Sigmoid colon (tissue), 7 donors: ENCODE results near the gene LCLAT1. TPM values are rescaled to one million over a fixed set of nuclear protein-coding genes. Genes with fewer than 3 reads are reported as not detected.

ENCODE experiments used
- DNase-seq: peaks from one replicate; pipeline ENCODE4 v3.0.0-alpha.2; 2019
- H3K27ac ChIP-seq, 4 donors: fragments of 200-600 bp; sonication (generic); one replicate each; pipeline ENCODE4 v1.5.1; 2016 to 2019; ENCODE audit warnings: mild to moderate bottlenecking in 1 of 4
- H3K27me3 ChIP-seq, 3 donors: fragments of 200-600 bp; sonication (generic); one replicate each; pipeline ENCODE4 v1.5.1; 2019; ENCODE audit warnings: mild to moderate bottlenecking in 1 of 3
- H3K36me3 ChIP-seq, 4 donors: fragments of 200-600 bp; sonication (generic); one replicate each; pipeline ENCODE4 v1.5.1; 2016 to 2019
- H3K4me1 ChIP-seq, 4 donors: fragments of 200-600 bp; sonication (generic); one replicate each; pipeline ENCODE4 v1.5.1; 2017 to 2019
- H3K4me3 ChIP-seq, 4 donors: fragments of 200-600 bp; sonication (generic); one replicate each; pipeline ENCODE4 v1.5.1; 2017 to 2019; ENCODE audit warnings: mild to moderate bottlenecking in 2 of 4, moderate library complexity in 1 of 4
- H3K9me3 ChIP-seq, 4 donors: fragments of 200-600 bp in 3 of 4; sonication (generic) in 3 of 4; one replicate each; pipeline versions ENCODE4 v1.5.1 to v1.6.1; 2013 to 2019
- CTCF ChIP-seq, 4 experiments: fragments of 450-650 bp in 3 of 4; fragments of 200-600 bp in 1 of 4; IDR thresholded peaks; one replicate each; pipeline ENCODE4 v1.5.1; 2016 to 2019; ENCODE audit warnings: antibody characterized with exemption in 4 of 4, mild to moderate bottlenecking in 3 of 4, moderate library complexity in 2 of 4
- EP300 ChIP-seq, 4 donors: sonication (generic); formaldehyde crosslinking; IDR thresholded peaks; one replicate each; pipeline ENCODE4 v1.6.1; 2017; ENCODE audit warnings: antibody characterized with exemption in 4 of 4
- POLR2A ChIP-seq, 2 donors: fragments of 450-650 bp; IDR thresholded peaks; one replicate each; pipeline ENCODE4 v1.6.1; 2016; ENCODE audit warnings: antibody characterized with exemption in 2 of 2, mild to moderate bottlenecking in 2 of 2, moderate library complexity in 2 of 2
- POLR2AphosphoS5 ChIP-seq, 4 donors: sonication (generic); formaldehyde crosslinking; IDR thresholded peaks; one replicate each; pipeline ENCODE4 v1.6.1; 2017; ENCODE audit warnings: antibody characterized with exemption in 4 of 4
- WGBS, 2 donors: extraction: QIAGEN DNeasy Blood & Tissue Kit; methylation state at CpG; one replicate each; pipeline ENCODE4 v1.1.7; 2013; 5-methylcytosine and 5-hydroxymethylcytosine counted together
- intact Hi-C: fragments of 100-400 bp; cut with DNase I; formaldehyde crosslinking; loops from one replicate; pipeline ENCODE4 v1.15.1; 2023
- polyA plus RNA-seq, 3 donors: library from polyadenylated mRNA; stranded (reverse); fragments of 200-250 nt; gene quantifications; one replicate each; pipeline ENCODE4 v1.2.3, GENCODE V29; 2013
- total RNA-seq, 4 donors: library from RNA; depleted of rRNA; stranded (reverse); fragments of >200 nt; gene quantifications; one replicate each; pipeline ENCODE4 v1.1.0, GENCODE V29; 2016
- donor health status: healthy with polysubstance abuse.
- donor health status: Bipolar disorder and iron deficiency.
- donor health status: healthy.

LCLAT1 gene
- total and polyA plus RNA-seq, 7 donors: 1.2 to 17.2 (median 10.0) TPM

GRCh38 chr2:30626397-30626796 lies 179.4 kb downstream of the LCLAT1 start:
- TF ChIP-seq POLR2AphosphoS5 (IDR thresholded peaks at IDR 0.05): no peak
- TF ChIP-seq CTCF (IDR thresholded peaks at IDR 0.05): no peak
- no peak for TF ChIP-seq POLR2A (IDR thresholded peaks at IDR 0.05)
- no peak for TF ChIP-seq EP300 (IDR thresholded peaks at IDR 0.05)
- intact Hi-C loops: no loop called here
- DNase-seq: no peak
- H3K4me3 ChIP-seq: no peak overlapping the region
- no peaks in the 10 kb centered on the region for H3K4me1 ChIP-seq
- no peaks in the 10 kb centered on the region for H3K36me3 ChIP-seq
- H3K27ac ChIP-seq: no peak overlapping the region
- WGBS, 2 donors: 60 to 69% methylated on average over 2 of the region's 2 CpGs
- H3K27me3 ChIP-seq: no peaks in the 10 kb centered on the region
- H3K9me3 ChIP-seq: no peaks in the 10 kb centered on the region

GRCh38 chr2:30627151-30627550 lies 180.1 kb downstream of the LCLAT1 start:
- H3K27me3 ChIP-seq: no peaks in the 10 kb centered on the region
- no peak overlapping the region for H3K4me3 ChIP-seq
- no peak for TF ChIP-seq EP300 (IDR thresholded peaks at IDR 0.05)
- no peak for TF ChIP-seq POLR2AphosphoS5 (IDR thresholded peaks at IDR 0.05)
- TF ChIP-seq POLR2A (IDR thresholded peaks at IDR 0.05): no peak
- TF ChIP-seq CTCF (IDR thresholded peaks at IDR 0.05): no peak
- no peaks in the 10 kb centered on the region for H3K9me3 ChIP-seq
- H3K36me3 ChIP-seq: no peaks in the 10 kb centered on the region
- 95 to 98% methylated on average over 8 of the region's 8 CpGs for whole genome bisulfite sequencing, 2 donors
- H3K4me1 ChIP-seq: no peaks in the 10 kb centered on the region
- no peak overlapping the region for H3K27ac ChIP-seq
- intact Hi-C loops: no loop called here
- no peak for DNase-seq

- Histone ChIP-seq H3K27me3 (no peaks in the 10 kb centered on the region), H3K27ac (no peak overlapping the region), H3K36me3 (no peaks in the 10 kb centered on the region), H3K4me3 (no peak overlapping the region), H3K9me3 (no peaks in the 10 kb centered on the region), H3K4me1 (no peaks in the 10 kb centered on the region)
- intact Hi-C loops: no loop called here
- TF ChIP-seq CTCF (IDR thresholded peaks at IDR 0.05) (no peak), EP300 (IDR thresholded peaks at IDR 0.05) (no peak), POLR2AphosphoS5 (IDR thresholded peaks at IDR 0.05) (no peak), POLR2A (IDR thresholded peaks at IDR 0.05) (no peak)
- no peak for DNase-seq
- WGBS, 2 donors: 97 to 99% methylated on average over 2 of the region's 2 CpGs
Observed at GRCh38 chr2:30628341-30628740, 181.3 kb downstream of the LCLAT1 start.

GRCh38 chr2:30629866-30630265 lies 182.8 kb downstream of the LCLAT1 start:
- intact Hi-C loops: no loop called here
- WGBS, 2 donors: 96 to 97% methylated on average over 6 of the region's 6 CpGs

More at GRCh38 chr2:30629866-30630265, 182.8 kb downstream of the LCLAT1 start:
- H3K36me3 ChIP-seq: no peaks in the 10 kb centered on the region
- no peaks in the 10 kb centered on the region for H3K9me3 ChIP-seq
- H3K4me3 ChIP-seq: no peak overlapping the region
- no peak overlapping the region for H3K27ac ChIP-seq
- no peaks in the 10 kb centered on the region for H3K4me1 ChIP-seq
- TF ChIP-seq POLR2A (IDR thresholded peaks at IDR 0.05): no peak
- no peak for TF ChIP-seq POLR2AphosphoS5 (IDR thresholded peaks at IDR 0.05)
- TF ChIP-seq CTCF (IDR thresholded peaks at IDR 0.05): no peak
- no peak for TF ChIP-seq EP300 (IDR thresholded peaks at IDR 0.05)
- no peak for DNase-seq
- H3K27me3 ChIP-seq: no peaks in the 10 kb centered on the region
